Measurements from ENCODE around the gene SERP1. TPM values are rescaled to one million over a fixed set of nuclear protein-coding genes. Genes with fewer than 3 reads are reported as not detected.
"Not testable (repeated sequence)": the region's sequence is repeated elsewhere in the genome, so short reads cannot be mapped to it uniquely, and the experiment has no call there.

The SERP1 gene
- total RNA-seq, 4 donors from 2014 or later, result 117 to 177 (median 144) TPM

- TF ChIP-seq EP300 (IDR thresholded peaks at IDR 0.05) (no peak), CTCF (IDR thresholded peaks at IDR 0.05) (no peak), POLR2AphosphoS5 (IDR thresholded peaks at IDR 0.05) (no peak), POLR2A (IDR thresholded peaks at IDR 0.05; ENCODE audit: low read depth) (no peak)
- Histone ChIP-seq H3K9me3 (no peaks in the 10 kb centered on the region), H3K27ac (replicated peaks in 1 of 4) (no peak overlapping the region), H3K36me3 (no peaks in the 10 kb centered on the region), H3K4me1 (no peaks in the 10 kb centered on the region), H3K27me3 (no peaks in the 10 kb centered on the region), H3K4me3 (no peak overlapping the region)
- 93% methylated on average over 5 of the region's 5 CpGs for WGBS
- DNase-seq (ENCODE audit: extremely low spot score), result no peak
- intact Hi-C loops (cut with DNase I), result no loop called here
These were observed 42.7 kb downstream of the SERP1 start for GRCh38 chr3:150503402-150504099.

- H3K27me3 ChIP-seq; H3K4me3 ChIP-seq; H3K27ac ChIP-seq (replicated peaks in 1 of 4); H3K4me1 ChIP-seq; H3K9me3 ChIP-seq; DNase-seq (ENCODE audit: extremely low spot score); H3K36me3 ChIP-seq; intact Hi-C loops (cut with DNase I): not testable (repeated sequence)
- WGBS, result 100% methylated on average over 1 of the region's 1 CpG
These were observed 45.3 kb downstream of the SERP1 start for GRCh38 chr3:150500960-150501359.

GRCh38 chr3:150497956-150498355, 48.3 kb downstream of the SERP1 start:
- Histone ChIP-seq H3K27me3 (no peaks in the 10 kb centered on the region), H3K4me3 (no peak overlapping the region), H3K4me1 (no peaks in the 10 kb centered on the region), H3K27ac (replicated peaks in 1 of 4) (no peak overlapping the region), H3K9me3 (no peaks in the 10 kb centered on the region), H3K36me3 (no peaks in the 10 kb centered on the region)
- WGBS, result 66% methylated on average over 2 of the region's 2 CpGs
- no peak for DNase-seq (ENCODE audit: extremely low spot score)
- TF ChIP-seq POLR2A (IDR thresholded peaks at IDR 0.05; ENCODE audit: low read depth) (no peak), EP300 (IDR thresholded peaks at IDR 0.05) (no peak), POLR2AphosphoS5 (IDR thresholded peaks at IDR 0.05) (no peak), CTCF (IDR thresholded peaks at IDR 0.05) (no peak)
- intact Hi-C loops (cut with DNase I), result loop anchor here (5.0 to 10.0 kb wide), 2 partner anchors 211 to 523 kb away; partner anchors contain the start of gene PFN2

- Histone ChIP-seq H3K4me3 (no peak overlapping the region), H3K9me3 (no peaks in the 10 kb centered on the region), H3K27me3 (no peaks in the 10 kb centered on the region), H3K27ac (replicated peaks in 1 of 4) (no peak overlapping the region), H3K4me1 (no peaks in the 10 kb centered on the region), H3K36me3 (no peaks in the 10 kb centered on the region)
- 6% methylated on average over 2 of the region's 2 CpGs for WGBS
- intact Hi-C loops (cut with DNase I), result loop anchor here (2.0 to 10.0 kb wide), 3 partner anchors 85 to 521 kb away; partner anchors contain the start of gene PFN2
- TF ChIP-seq CTCF (IDR thresholded peaks at IDR 0.05) (peak; percentile 82 to 86 (median 84)), EP300 (IDR thresholded peaks at IDR 0.05) (no peak), POLR2AphosphoS5 (IDR thresholded peaks at IDR 0.05) (no peak), POLR2A (IDR thresholded peaks at IDR 0.05; ENCODE audit: low read depth) (no peak)
- no peak for DNase-seq (ENCODE audit: extremely low spot score)
These were observed 50.6 kb downstream of the SERP1 start for GRCh38 chr3:150495563-150496168.

GRCh38 chr3:150495149-150495548, 51.1 kb downstream of the SERP1 start:
- Histone ChIP-seq H3K36me3 (no peaks in the 10 kb centered on the region), H3K9me3 (no peaks in the 10 kb centered on the region), H3K4me1 (no peaks in the 10 kb centered on the region), H3K27me3 (no peaks in the 10 kb centered on the region), H3K4me3 (no peak overlapping the region), H3K27ac (replicated peaks in 1 of 4) (no peak overlapping the region)
- no peak for DNase-seq (ENCODE audit: extremely low spot score)
- TF ChIP-seq POLR2AphosphoS5 (IDR thresholded peaks at IDR 0.05) (no peak), CTCF (IDR thresholded peaks at IDR 0.05) (no peak), POLR2A (IDR thresholded peaks at IDR 0.05; ENCODE audit: low read depth) (no peak), EP300 (IDR thresholded peaks at IDR 0.05) (no peak)
- WGBS, result 73% methylated on average over 1 of the region's 1 CpG
- intact Hi-C loops (cut with DNase I), result loop anchor here (2.0 to 10.0 kb wide), 3 partner anchors 84 to 520 kb away; partner anchors contain the start of gene PFN2

All from esophagus muscularis mucosa (tissue), 4 donors.